ENCODE results near the gene SIDT1. TPM values are rescaled to one million over a fixed set of nuclear protein-coding genes. Genes with fewer than 3 reads are reported as not detected.

The SIDT1 gene
- total RNA-seq, 1 experiment from 2014 or later, result 0.22 TPM

- H3K9me3 Mint-ChIP-seq, result peaks cover 12% of the 10 kb centered on the region
- CTCF ChIA-PET, result no interaction called here
- TF ChIP-seq ETV6 (CRISPR knock-in tag; IDR thresholded peaks at IDR 0.05) (no peak), NR3C1 (CRISPR knock-in tag; conservative IDR thresholded peaks at IDR 0.05; ENCODE audit: low read depth) (no peak), ESRRA (CRISPR knock-in tag; IDR thresholded peaks at IDR 0.05; ENCODE audit: borderline replicate concordance) (no peak), FOXJ3 (CRISPR knock-in tag; IDR thresholded peaks at IDR 0.05; ENCODE audit: borderline replicate concordance) (no peak), ZNF512 (CRISPR knock-in tag; IDR thresholded peaks at IDR 0.05; ENCODE audit: borderline replicate concordance) (no peak), CREM (CRISPR knock-in tag; IDR thresholded peaks at IDR 0.05) (no peak), RELA (CRISPR knock-in tag; IDR thresholded peaks at IDR 0.05; ENCODE audit: borderline replicate concordance) (no peak), CTCF (IDR thresholded peaks at IDR 0.05) (no peak)
- DNase-seq (ENCODE audit: low spot score), result no peak
- ATAC-seq, result no peak
- H3K27me3 Mint-ChIP-seq (ENCODE audit: low read depth), result no peaks in the 10 kb centered on the region
- H3K4me1 Mint-ChIP-seq, result no peaks in the 10 kb centered on the region
- no peak overlapping the region for H3K27ac Mint-ChIP-seq
- POLR2A ChIA-PET, result no interaction called here
- no peak overlapping the region for H3K4me3 Mint-ChIP-seq
- peaks cover 6% of the 10 kb centered on the region; the same call in 1 of the 2 replicates for H3K36me3 Mint-ChIP-seq
Measured at GRCh38 chr3:113508966-113509365, 23.4 kb upstream of the SIDT1 start.

- Mint-ChIP-seq H3K9me3 (peaks cover 12% of the 10 kb centered on the region), H3K36me3 (0 out of 2 replicates have a peak, but pooled peaks cover 3% of the 10 kb centered on the region), H3K27ac (no peak overlapping the region), H3K4me1 (0 out of 2 replicates have a peak, but pooled peaks cover 4% of the 10 kb centered on the region), H3K4me3 (no peak overlapping the region), H3K27me3 (ENCODE audit: low read depth) (peaks cover 24% of the 10 kb centered on the region)
- no peak for DNase-seq (ENCODE audit: low spot score)
- ATAC-seq, result peak; percentile 8
- ChIA-PET POLR2A (interaction anchor here (0.5 to 1.4 kb wide), 2 partner anchors 15 to 33 kb away, joined by 3 to 4 read pairs; no protein-coding TSS in a partner anchor), CTCF (interaction anchor here (0.9 to 3.3 kb wide), 6 partner anchors 19 to 231 kb away, joined by 3 to 17 read pairs (median 4); partner anchors contain the start of gene CFAP44)
- no peak for TF ChIP-seq EMX1 (CRISPR knock-in tag; IDR thresholded peaks at IDR 0.05)
- TF ChIP-seq ZNF532 (CRISPR knock-in tag; IDR thresholded peaks at IDR 0.05; ENCODE audit: borderline replicate concordance), result no peak
- TF ChIP-seq CREM (CRISPR knock-in tag; IDR thresholded peaks at IDR 0.05), result no peak
- no peak for TF ChIP-seq PRRX2 (CRISPR knock-in tag; IDR thresholded peaks at IDR 0.05)
- no peak for TF ChIP-seq NR3C1 (CRISPR knock-in tag; conservative IDR thresholded peaks at IDR 0.05; ENCODE audit: low read depth)
- no peak for TF ChIP-seq HMGA2 (CRISPR knock-in tag; IDR thresholded peaks at IDR 0.05)
- TF ChIP-seq TEAD4 (CRISPR knock-in tag; IDR thresholded peaks at IDR 0.05), result no peak
- TF ChIP-seq AFF4 (CRISPR knock-in tag; IDR thresholded peaks at IDR 0.05; ENCODE audit: borderline replicate concordance), result no peak
- no peak for TF ChIP-seq IRF2 (CRISPR knock-in tag; IDR thresholded peaks at IDR 0.05; ENCODE audit: borderline replicate concordance, low read depth)
- TF ChIP-seq FOXJ3 (CRISPR knock-in tag; IDR thresholded peaks at IDR 0.05; ENCODE audit: borderline replicate concordance), result no peak
- TF ChIP-seq OVOL2 (CRISPR knock-in tag; IDR thresholded peaks at IDR 0.05; ENCODE audit: borderline replicate concordance), result no peak
- TF ChIP-seq SP1 (CRISPR knock-in tag; conservative IDR thresholded peaks at IDR 0.05), result no peak
- no peak for TF ChIP-seq ATF1 (CRISPR knock-in tag; IDR thresholded peaks at IDR 0.05)
- TF ChIP-seq ATF2 (CRISPR knock-in tag; IDR thresholded peaks at IDR 0.05; ENCODE audit: borderline replicate concordance, low read depth), result no peak
- TF ChIP-seq ZNF396 (CRISPR knock-in tag; IDR thresholded peaks at IDR 0.05; ENCODE audit: borderline replicate concordance), result no peak
Measured at GRCh38 chr3:113514265-113514769, 18.0 kb upstream of the SIDT1 start.
